ENCODE results near the gene CEP112. TPM values are rescaled to one million over a fixed set of nuclear protein-coding genes. Genes with fewer than 3 reads are reported as not detected.

CEP112 gene
- total and polyA plus RNA-seq, 4 donors: 1.1 to 4.9 (median 1.4) TPM

GRCh38 chr17:66006654-66007053, 185.3 kb downstream of the CEP112 start:
- 85% methylated on average over 4 of the region's 4 CpGs for whole genome bisulfite sequencing
- no peak for TF ChIP-seq FOXA2 (IDR thresholded peaks at IDR 0.05)
- TF ChIP-seq HNF4A (conservative IDR thresholded peaks at IDR 0.05): no peak
- no peak for TF ChIP-seq YY1 (IDR thresholded peaks at IDR 0.05)
- TF ChIP-seq CTCF (IDR thresholded peaks at IDR 0.05; ENCODE audit: low read depth, low read length, missing input control): no peak
- TF ChIP-seq RAD21 (IDR thresholded peaks at IDR 0.05): no peak
- TF ChIP-seq HNF4G (IDR thresholded peaks at IDR 0.05): no peak
- TF ChIP-seq FOXA1 (IDR thresholded peaks at IDR 0.05): no peak
- no peak for TF ChIP-seq TAF1 (conservative IDR thresholded peaks at IDR 0.05)
- no peak for TF ChIP-seq MAX (IDR thresholded peaks at IDR 0.05)
- no peak for TF ChIP-seq RXRA (IDR thresholded peaks at IDR 0.05)
- TF ChIP-seq GABPA (IDR thresholded peaks at IDR 0.05 in 1 of 2, conservative IDR thresholded peaks at IDR 0.05 in 1 of 2): no peak

GRCh38 chr17:66002812-66003211, 189.1 kb downstream of the CEP112 start:
- no peak overlapping the region for H3K9ac ChIP-seq (ENCODE audit: low read depth in 1 of 2, low read length in 2 of 2)
- DNase-seq (ENCODE audit: low spot score): no peak
- H3K4me3 ChIP-seq (ENCODE audit: low read depth in 1 of 3, low read length in 3 of 3): no peak overlapping the region
- no peaks in the 10 kb centered on the region for H3K27me3 ChIP-seq (ENCODE audit: control insufficient read depth in 4 of 4, insufficient read depth in 4 of 4, low read length in 3 of 4)
- no peak for TF ChIP-seq YY1 (IDR thresholded peaks at IDR 0.05)
- no peak for TF ChIP-seq RAD21 (IDR thresholded peaks at IDR 0.05)
- no peak for TF ChIP-seq CTCF (IDR thresholded peaks at IDR 0.05; ENCODE audit: low read depth, low read length, missing input control)
- no peak for TF ChIP-seq GABPA (IDR thresholded peaks at IDR 0.05 in 1 of 2, conservative IDR thresholded peaks at IDR 0.05 in 1 of 2)
- TF ChIP-seq REST (IDR thresholded peaks at IDR 0.05): no peak
- no peak for TF ChIP-seq HNF4A (conservative IDR thresholded peaks at IDR 0.05)
- no peak for TF ChIP-seq FOXA1 (IDR thresholded peaks at IDR 0.05)
- no peak for TF ChIP-seq ZBTB33 (IDR thresholded peaks at IDR 0.05)
- TF ChIP-seq MAX (IDR thresholded peaks at IDR 0.05): no peak
- no peak for TF ChIP-seq EGR1 (IDR thresholded peaks at IDR 0.05; ENCODE audit: low read depth in 2 of 2)
- no peak for TF ChIP-seq HNF4G (IDR thresholded peaks at IDR 0.05)
- no peak for TF ChIP-seq FOXA2 (IDR thresholded peaks at IDR 0.05)
- TF ChIP-seq NR2F2 (IDR thresholded peaks at IDR 0.05): no peak
- no peak for TF ChIP-seq ATF3 (IDR thresholded peaks at IDR 0.05)
- no peak for TF ChIP-seq SP1 (IDR thresholded peaks at IDR 0.05)
- no peak for TF ChIP-seq JUND (IDR thresholded peaks at IDR 0.05)
- H3K9me3 ChIP-seq (ENCODE audit: control insufficient read depth in 4 of 4, low read length in 3 of 4): no peaks in the 10 kb centered on the region
- no peaks in the 10 kb centered on the region for H3K4me1 ChIP-seq (ENCODE audit: control insufficient read depth in 4 of 4, insufficient read depth in 4 of 4, low read length in 3 of 4)
- no peaks in the 10 kb centered on the region for H3K36me3 ChIP-seq (ENCODE audit: control insufficient read depth in 4 of 4, insufficient read depth in 3 of 4, low read depth in 1 of 4, low read length in 3 of 4)
- WGBS: 37% methylated on average over 1 of the region's 1 CpG
- no peak overlapping the region for H3K27ac ChIP-seq (ENCODE audit: low read depth in 1 of 2, low read length in 2 of 2)

More at GRCh38 chr17:66006654-66007053, 185.3 kb downstream of the CEP112 start:
- no peaks in the 10 kb centered on the region for H3K4me1 ChIP-seq (ENCODE audit: control insufficient read depth in 4 of 4, insufficient read depth in 4 of 4, low read length in 3 of 4)
- H3K36me3 ChIP-seq (ENCODE audit: control insufficient read depth in 4 of 4, insufficient read depth in 3 of 4, low read depth in 1 of 4, low read length in 3 of 4): no peaks in the 10 kb centered on the region
- no peak overlapping the region for H3K27ac ChIP-seq (ENCODE audit: low read depth in 1 of 2, low read length in 2 of 2)
- H3K9me3 ChIP-seq (ENCODE audit: control insufficient read depth in 4 of 4, low read length in 3 of 4): no peaks in the 10 kb centered on the region
- no peaks in the 10 kb centered on the region for H3K27me3 ChIP-seq (ENCODE audit: control insufficient read depth in 4 of 4, insufficient read depth in 4 of 4, low read length in 3 of 4)
- DNase-seq (ENCODE audit: low spot score): no peak
- H3K9ac ChIP-seq (ENCODE audit: low read depth in 1 of 2, low read length in 2 of 2): no peak overlapping the region
- no peak overlapping the region for H3K4me3 ChIP-seq (ENCODE audit: low read depth in 1 of 3, low read length in 3 of 3)

Measured in liver (tissue), 9 donors.